ENCODE results near the gene CLASP1.
"Not testable (repeated sequence)": the region's sequence is repeated elsewhere in the genome, so short reads cannot be mapped to it uniquely, and the experiment has no call there.

Gene CLASP1

DNA sequence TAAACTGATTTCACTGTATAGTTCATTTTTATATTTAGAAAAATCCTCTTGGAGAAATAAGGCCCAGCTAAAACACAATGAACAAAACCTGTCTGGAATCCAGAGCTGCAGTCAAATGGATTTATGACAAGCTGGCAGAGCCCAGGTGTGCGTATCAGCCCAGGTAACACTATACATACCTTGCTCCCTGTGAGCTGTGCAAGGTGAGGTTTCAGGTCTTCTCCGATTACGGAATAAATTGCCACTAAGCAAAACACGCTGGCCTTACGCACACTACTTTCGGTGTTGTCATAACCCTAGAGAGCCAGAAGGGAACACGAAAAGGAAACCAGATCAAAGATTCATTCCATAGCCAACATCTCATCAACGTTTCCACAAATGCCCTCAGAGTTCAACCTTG, 302.4 kb downstream of the CLASP1 start:
- no peak for DNase-seq (ENCODE audit: low read depth in 2 of 2)
- TF ChIP-seq, protein P1, sequence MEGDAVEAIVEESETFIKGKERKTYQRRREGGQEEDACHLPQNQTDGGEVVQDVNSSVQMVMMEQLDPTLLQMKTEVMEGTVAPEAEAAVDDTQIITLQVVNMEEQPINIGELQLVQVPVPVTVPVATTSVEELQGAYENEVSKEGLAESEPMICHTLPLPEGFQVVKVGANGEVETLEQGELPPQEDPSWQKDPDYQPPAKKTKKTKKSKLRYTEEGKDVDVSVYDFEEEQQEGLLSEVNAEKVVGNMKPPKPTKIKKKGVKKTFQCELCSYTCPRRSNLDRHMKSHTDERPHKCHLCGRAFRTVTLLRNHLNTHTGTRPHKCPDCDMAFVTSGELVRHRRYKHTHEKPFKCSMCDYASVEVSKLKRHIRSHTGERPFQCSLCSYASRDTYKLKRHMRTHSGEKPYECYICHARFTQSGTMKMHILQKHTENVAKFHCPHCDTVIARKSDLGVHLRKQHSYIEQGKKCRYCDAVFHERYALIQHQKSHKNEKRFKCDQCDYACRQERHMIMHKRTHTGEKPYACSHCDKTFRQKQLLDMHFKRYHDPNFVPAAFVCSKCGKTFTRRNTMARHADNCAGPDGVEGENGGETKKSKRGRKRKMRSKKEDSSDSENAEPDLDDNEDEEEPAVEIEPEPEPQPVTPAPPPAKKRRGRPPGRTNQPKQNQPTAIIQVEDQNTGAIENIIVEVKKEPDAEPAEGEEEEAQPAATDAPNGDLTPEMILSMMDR (IDR thresholded peaks at IDR 0.05; ENCODE audit: low read depth, low read length): no peak

DNA sequence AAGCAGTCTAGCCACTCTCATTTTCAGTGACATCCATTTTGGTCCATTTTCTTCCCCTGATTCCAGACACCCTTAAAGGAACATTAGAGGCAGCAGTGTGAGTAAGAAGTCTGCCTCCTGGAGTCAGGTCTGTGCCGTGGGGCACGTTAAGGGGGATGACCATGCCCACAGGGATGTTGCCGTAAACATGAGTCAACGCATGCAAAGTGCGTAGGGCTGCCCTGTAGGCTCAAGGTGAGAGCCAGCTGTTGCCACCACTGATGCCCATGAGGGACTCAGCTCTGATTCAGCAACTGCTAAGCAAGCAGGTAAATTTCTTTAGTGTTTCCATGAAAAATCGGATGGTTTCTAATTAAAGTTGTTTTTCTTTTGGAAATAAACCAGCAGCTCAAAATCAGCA, 302.9 kb downstream of the CLASP1 start:
- H3K4me3 ChIP-seq (replicated peaks in 1 of 2; ENCODE audit: low read depth in 2 of 2, low read length in 2 of 2): no peak overlapping the region
- DNase-seq (ENCODE audit: low read depth in 2 of 2): no peak
- TF ChIP-seq, protein P1 (IDR thresholded peaks at IDR 0.05; ENCODE audit: low read depth, low read length): no peak

More for the DNA sequence above, 302.4 kb downstream of the CLASP1 start:
- H3K4me3 ChIP-seq (replicated peaks in 1 of 2; ENCODE audit: low read depth in 2 of 2, low read length in 2 of 2): no peak overlapping the region

DNA sequence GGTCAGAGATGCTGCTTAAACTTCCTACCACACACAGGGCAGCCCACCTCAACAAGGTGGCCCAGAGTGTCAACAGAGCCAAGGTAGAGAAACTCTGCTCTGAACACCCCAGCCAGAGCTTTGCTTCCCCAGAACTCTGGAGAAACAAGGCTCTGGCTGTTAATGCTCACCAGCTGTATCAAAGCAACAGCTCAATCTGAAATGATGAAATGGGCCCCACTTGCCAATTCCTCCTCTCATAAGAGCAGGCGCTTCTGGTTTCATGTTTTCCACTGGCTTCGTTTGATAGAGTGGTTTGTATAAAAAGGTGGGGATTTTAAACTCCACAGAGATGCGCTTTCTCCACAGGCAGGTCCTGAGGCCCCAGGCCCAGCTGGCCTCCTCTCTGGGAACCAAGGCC, 303.4 kb downstream of the CLASP1 start:
- H3K4me3 ChIP-seq (replicated peaks in 1 of 2; ENCODE audit: low read depth in 2 of 2, low read length in 2 of 2): no peak overlapping the region
- TF ChIP-seq, protein P1 (IDR thresholded peaks at IDR 0.05; ENCODE audit: low read depth, low read length): no peak
- DNase-seq (ENCODE audit: low read depth in 2 of 2): no peak

DNA sequence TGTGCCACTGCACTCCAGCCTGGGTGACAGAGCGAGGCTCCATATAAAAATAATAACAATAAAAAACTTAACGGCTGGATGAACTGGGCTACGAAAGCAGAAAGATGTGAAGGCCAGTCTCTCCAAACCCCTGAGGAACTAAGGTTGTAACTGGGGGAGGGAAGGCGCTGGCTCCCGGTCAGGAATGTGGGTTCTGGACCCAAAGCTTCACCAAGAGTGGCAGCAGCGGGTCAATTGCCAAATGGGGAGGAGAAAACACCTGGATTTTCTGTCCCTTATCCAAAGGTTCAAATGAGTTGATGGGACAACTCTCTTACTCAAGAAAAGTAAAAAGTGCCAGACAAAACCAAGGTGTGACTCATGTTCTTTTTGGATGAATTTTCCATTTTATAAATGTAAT, 304.2 kb downstream of the CLASP1 start:
- no peak for DNase-seq (ENCODE audit: low read depth in 2 of 2)
- no peak overlapping the region for H3K4me3 ChIP-seq (replicated peaks in 1 of 2; ENCODE audit: low read depth in 2 of 2, low read length in 2 of 2)
- TF ChIP-seq, protein P1 (IDR thresholded peaks at IDR 0.05; ENCODE audit: low read depth, low read length): no peak

DNA sequence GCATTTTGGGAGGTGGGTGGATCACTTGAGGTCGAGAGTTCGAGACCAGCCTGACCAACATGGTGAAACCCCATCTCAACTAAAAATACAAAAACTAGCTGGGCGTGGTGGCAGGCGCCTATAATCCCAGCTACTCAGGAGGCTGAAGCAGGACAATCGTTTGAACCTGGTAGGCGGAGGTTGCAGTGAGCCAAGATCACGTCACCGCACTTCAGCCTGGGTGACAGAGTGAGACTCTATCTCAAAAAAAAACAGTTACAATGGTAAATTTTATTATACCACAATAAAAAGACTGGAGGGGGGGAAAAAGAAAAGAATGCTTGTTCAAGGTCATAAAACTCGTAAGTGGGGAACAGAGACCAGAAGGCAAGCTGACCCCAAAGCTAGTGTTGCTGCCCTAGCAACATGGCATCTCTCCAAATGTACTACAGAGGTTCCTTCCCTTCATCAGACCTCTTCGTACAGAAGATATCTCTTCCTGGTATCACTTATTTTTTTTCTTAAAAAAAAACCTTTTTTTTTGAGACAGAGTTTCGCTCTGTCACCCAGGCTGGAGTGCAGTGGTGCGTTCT, 305.3 kb downstream of the CLASP1 start:
- H3K4me3 ChIP-seq (replicated peaks in 1 of 2; ENCODE audit: low read depth in 2 of 2, low read length in 2 of 2); DNase-seq (ENCODE audit: low read depth in 2 of 2): not testable (repeated sequence)

DNA sequence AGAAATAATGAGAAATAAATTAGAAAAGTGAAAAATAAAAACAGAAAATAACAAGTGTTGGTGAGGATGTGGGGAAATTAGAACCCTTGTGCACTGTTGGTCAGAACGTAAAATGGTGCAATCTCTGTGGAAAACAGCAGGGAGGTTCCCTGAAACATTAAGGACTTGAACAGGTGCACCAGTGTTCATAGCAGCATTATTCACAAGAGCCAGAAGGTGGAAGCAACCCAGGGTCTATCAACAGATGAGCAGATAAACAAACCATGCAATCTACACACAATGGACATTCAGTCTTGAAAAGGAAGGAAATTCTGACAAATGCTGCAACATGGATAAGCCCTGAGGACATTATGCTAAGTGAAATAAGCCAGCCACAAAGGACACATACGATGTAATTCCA, 306.1 kb downstream of the CLASP1 start:
- no peak for DNase-seq (ENCODE audit: low read depth in 2 of 2)
- H3K4me3 ChIP-seq (replicated peaks in 1 of 2; ENCODE audit: low read depth in 2 of 2, low read length in 2 of 2): no peak overlapping the region
- TF ChIP-seq, protein P1 (IDR thresholded peaks at IDR 0.05; ENCODE audit: low read depth, low read length): no peak

DNA sequence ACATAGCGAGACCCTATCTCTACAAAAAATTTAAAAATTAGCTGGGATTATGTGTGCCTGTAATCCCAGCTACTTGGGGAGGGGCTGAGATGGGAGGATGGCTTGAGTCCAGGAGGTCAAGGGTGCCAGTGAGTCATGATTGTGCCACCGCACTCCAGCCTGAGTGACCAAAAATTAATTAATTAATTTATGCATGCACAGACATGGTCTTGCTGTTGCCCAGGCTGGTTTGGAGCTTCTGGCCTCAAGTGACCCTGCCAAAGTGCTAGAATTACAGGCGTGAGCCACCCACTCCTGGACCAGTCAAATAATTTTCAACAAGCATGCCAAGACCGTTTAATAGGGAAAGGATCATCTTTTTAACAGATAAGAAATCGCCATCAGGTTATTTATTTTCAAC, 306.5 kb downstream of the CLASP1 start:
- TF ChIP-seq, protein P1 (IDR thresholded peaks at IDR 0.05; ENCODE audit: low read depth, low read length): no peak
- no peak for DNase-seq (ENCODE audit: low read depth in 2 of 2)

More for the DNA sequence above, 306.5 kb downstream of the CLASP1 start:
- no peak overlapping the region for H3K4me3 ChIP-seq (replicated peaks in 1 of 2; ENCODE audit: low read depth in 2 of 2, low read length in 2 of 2)

All from cardiac fibroblast (primary cell).